Activated naive CD4-positive, alpha-beta T cell treated with anti-CD3 and anti-CD28 coated beads, Interleukin-2, amount 50 U/mL, for 16 hours (primary cell): ENCODE measurements around the gene HES4.

Experiments used
- DNase-seq: peaks from one replicate; pipeline ENCODE4 v3.0.0-alpha.2; 2020

The HES4 gene

GRCh38 chr1:999725-1000356 is at the start of gene HES4:
HES4 (minus strand) TSS chr1:1000097; CDS start chr1:999973, 124 bp downstream.
- DNase-seq, result peak; percentile 78

- DNase-seq, result no peak
These were observed 48.9 kb upstream of the HES4 start for GRCh38 chr1:1048765-1049164.

DNA sequence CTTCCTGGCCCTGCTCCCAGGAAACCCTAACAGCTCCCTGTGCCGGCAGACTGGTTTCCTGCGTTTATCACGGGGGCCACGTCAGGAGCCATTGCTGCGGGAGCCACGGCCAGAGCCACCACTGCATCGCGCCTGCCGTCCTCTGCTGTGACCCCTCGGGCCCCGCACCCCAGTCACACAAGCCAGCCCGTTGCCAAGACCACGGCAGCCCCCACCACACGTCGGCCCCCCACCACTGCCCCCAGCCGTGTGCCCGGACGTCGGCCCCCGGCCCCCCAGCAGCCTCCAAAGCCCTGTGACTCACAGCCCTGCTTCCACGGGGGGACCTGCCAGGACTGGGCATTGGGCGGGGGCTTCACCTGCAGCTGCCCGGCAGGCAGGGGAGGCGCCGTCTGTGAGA is 48.1 kb upstream of the HES4 start:
- DNase-seq, result no peak

DNA sequence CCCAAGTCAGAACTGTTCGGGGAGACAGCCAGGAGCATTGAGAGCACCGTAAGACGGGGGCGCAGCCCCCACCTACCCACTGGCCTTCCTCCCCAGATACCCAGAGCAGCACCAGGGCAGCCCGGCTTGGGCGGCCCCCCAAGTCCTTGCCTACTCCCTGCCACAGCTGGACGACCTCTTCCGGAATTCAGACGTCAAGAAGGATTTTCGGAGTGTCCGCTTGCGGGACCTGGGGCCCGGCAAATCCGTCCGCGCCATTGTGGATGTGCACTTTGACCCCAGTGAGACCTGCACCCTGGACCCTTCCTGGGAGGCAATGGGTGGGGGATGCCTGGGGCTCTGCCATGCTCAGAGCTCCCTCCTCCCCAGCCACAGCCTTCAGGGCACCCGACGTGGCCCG is 47.5 kb upstream of the HES4 start:
- no peak for DNase-seq

- no peak for DNase-seq
These were observed 46.9 kb upstream of the HES4 start for GRCh38 chr1:1046767-1047166.

DNA sequence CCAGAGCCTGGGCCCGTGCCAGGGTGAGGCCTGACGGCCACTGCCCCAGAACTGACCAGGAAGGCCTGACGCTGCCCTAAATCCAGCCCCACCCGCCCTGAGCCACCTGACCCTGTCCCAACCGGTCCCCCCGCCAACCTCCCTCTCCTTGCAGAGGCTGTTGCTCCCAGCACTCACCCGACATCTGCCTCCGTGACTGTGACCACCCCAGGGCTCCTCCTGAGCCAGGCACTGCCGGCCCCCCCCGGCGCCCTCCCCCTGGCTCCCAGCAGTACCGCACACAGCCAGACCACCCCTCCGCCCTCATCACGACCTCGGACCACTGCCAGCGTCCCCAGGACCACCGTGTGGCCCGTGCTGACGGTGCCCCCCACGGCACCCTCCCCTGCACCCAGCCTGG is 46.3 kb upstream of the HES4 start:
- DNase-seq, result no peak

GRCh38 chr1:1045129-1045528 is 45.2 kb upstream of the HES4 start:
- no peak for DNase-seq

DNA sequence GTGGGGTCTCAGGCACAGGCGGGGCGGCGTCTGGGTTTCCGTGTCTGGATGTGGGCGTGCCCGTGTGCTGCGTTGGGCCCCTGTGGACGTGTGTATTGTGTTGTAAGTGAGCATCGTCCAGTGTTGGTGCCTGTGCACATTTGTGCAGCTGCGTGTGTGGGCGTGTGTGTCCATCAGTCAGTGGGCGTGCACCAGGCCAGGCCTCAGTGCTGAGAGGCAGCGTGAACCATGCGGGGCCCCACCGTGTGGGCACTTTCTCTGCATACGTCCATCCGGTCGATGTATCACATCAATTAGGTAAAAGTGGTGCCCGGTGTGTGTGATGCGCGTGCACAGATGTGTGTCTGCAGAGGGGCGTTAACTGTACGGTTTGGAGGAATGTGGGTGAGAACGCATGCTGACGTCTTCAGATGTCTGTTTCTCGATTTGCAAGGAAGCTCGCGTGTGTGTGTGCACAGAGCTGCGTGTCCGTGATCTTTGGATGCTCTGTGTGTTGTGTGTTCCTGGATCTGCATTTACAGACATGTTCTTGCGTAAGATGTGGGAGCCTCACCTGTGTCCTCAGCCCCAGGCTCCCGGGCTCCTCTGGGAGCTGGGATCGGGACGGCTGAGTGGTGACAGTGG is 44.7 kb upstream of the HES4 start:
- no peak for DNase-seq

GRCh38 chr1:1043921-1044320 is 44.0 kb upstream of the HES4 start:
- no peak for DNase-seq

DNA sequence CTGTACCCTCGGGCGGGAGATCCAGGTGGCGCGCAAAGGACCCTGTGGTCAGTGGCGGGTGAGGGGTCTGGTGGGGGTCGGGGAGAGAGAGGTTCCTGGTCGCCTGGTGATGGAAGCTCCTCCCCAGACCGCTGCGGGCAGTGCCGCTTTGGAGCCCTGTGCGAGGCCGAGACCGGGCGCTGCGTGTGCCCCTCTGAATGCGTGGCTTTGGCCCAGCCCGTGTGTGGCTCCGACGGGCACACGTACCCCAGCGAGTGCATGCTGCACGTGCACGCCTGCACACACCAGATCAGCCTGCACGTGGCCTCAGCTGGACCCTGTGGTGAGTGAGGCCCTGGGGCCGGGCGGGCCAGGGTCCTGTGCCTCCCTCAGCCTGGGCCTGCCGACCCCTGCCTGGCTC is 43.5 kb upstream of the HES4 start:
- DNase-seq, result no peak

GRCh38 chr1:1042835-1043234 is 42.9 kb upstream of the HES4 start:
- no peak for DNase-seq

- DNase-seq, result no peak
These were observed 42.0 kb upstream of the HES4 start for GRCh38 chr1:1041873-1042272.

DNA sequence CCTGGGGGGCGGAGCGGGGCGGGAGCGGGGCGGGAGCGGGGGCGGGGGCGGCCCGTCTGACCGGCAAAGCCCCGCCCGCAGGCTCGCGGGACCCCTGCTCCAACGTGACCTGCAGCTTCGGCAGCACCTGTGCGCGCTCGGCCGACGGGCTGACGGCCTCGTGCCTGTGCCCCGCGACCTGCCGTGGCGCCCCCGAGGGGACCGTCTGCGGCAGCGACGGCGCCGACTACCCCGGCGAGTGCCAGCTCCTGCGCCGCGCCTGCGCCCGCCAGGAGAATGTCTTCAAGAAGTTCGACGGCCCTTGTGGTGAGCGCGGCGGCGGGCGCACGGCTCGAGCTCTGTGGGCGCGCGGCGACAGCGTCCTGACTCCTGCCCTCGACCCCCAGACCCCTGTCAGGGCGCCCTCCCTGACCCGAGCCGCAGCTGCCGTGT is 41.2 kb upstream of the HES4 start:
- no peak for DNase-seq

- peak; percentile 75 for DNase-seq
These were observed 40.4 kb upstream of the HES4 start for GRCh38 chr1:1040004-1040991.

DNA sequence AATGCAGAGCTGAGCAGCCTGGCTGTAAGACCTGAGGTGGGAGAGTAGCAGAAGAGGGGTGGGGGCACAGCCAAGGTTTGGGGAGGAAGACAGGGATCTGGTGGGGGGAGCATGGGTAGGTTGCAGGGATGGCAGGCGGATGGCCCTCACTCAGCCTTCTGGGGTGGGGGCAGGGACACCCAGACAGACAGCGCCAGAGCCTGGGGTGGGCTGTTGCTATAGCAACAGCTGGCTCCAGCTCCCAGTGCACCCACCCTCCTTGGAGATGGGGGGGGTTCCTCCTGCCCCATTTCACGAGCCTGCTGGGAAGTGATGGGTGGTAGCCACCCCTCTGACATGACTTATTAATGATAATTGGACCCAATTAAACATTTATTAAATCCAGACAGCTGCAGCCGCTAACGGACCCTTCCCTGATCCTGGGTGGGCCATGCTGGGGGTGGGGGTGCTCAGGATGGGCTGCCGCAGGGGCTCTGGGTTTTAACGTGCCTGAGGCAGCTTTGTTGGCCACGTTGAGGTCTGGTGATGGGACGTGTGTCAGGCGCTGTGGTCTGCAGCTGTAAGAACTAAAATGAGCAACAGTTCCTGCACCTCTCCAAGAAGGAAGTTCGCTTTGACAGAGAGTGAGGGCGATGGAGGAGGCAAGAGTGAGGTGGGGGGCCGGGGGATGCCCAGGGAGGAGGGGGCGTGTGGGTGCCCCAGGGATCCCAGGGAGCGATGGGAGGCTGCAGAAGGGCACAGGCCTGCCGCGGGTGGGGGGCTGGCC is 39.4 kb upstream of the HES4 start:
- no peak for DNase-seq

GRCh38 chr1:1038694-1039093 is 38.8 kb upstream of the HES4 start:
- DNase-seq, result no peak

- no peak for DNase-seq
These were observed 37.8 kb upstream of the HES4 start for GRCh38 chr1:1037366-1038327.

- no peak for DNase-seq
These were observed 35.5 kb upstream of the HES4 start for GRCh38 chr1:1035291-1035943.

DNA sequence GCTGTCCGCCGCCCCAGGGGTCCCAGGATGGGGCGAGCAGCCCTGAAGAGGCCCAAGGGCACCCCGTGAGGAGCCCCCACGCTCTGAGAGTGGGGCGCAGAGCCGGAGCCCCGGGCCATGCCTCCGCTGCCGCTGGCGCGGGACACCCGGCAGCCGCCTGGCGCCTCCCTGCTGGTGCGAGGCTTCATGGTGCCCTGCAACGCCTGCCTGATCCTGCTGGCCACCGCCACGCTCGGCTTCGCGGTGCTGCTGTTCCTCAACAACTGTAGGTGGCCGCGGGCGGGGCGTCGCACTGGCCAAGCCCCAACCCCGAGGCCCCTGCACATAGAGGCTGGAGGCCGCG is 34.5 kb upstream of the HES4 start:
- DNase-seq, result no peak

- DNase-seq, result peak; percentile 30
These were observed 34.0 kb upstream of the HES4 start for GRCh38 chr1:1033731-1034438.
